Stimulated activated CD4-positive, alpha-beta T cell treated with anti-CD3 and anti-CD28 coated beads, Interleukin-15, amount 100 ng/mL, for 1 hour (primary cell): Measurements from ENCODE around the gene FUCA2.
"Not testable (repeated sequence)": the region's sequence is repeated elsewhere in the genome, so short reads cannot be mapped to it uniquely, and the experiment has no call there.

Experiments used
- DNase-seq, 2 donors: peaks; one replicate each; pipeline ENCODE4 v3.0.0-alpha.2; 2020; ENCODE audit warnings: low read depth in 1 of 2, low spot score in 1 of 2

The FUCA2 gene

DNA sequence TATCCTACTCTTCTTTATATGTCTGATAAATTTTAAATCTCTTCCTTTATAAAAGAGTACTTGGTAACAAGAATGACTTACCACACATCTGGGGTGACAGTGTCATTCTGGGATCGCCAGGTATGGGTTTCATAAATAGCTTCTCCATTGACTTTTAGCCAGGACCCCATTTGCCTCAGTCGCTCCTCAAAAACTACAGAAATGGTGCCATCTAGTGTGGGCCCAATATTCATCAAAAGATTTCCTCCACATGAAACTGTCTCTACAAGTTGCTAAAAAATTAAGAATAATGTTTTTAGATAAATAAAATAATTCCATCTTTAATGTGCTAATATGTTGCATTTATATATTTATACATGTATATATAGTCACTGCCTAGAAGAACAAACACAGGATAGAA, 9.7 kb downstream of the FUCA2 start:
- DNase-seq = no peak

DNA sequence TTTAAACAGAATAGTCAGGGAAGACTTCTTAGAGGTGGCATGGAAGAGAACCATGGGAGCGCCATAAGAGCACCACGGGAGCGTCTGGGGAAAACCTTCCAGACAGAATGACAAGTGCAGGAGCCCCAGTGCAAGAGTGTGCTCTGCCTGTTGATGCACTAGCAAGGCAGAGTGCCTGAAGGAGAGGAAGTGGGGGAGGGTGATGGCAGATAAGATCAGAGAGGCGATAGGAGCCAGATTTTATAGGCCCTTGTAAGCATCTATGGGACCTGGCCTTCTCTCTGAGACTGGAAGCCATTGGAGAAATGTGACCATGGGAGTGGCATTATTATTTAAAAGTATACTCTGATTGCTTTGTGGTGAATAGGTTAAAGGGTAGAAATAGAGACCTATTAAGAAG, 13.1 kb downstream of the FUCA2 start:
- DNase-seq = no peak

DNA sequence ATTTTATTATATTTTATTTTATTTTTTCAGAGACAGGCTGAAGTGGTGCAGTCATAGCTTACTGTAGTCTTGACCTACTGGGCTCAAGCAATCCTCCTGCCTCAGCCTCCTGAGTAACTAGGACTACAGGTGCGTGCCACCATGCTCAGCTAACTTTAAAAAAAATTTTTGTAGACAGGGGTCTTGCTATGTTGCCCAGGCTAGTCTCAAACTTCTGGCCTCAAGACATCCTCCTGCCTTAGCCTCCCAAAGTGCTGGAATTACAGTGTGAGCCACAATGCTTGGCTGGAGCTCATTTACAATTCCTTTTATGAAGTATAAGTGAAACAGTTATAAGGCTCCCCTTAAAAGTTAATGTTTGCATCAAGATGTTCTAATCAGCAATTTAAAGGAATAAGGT, 14.5 kb downstream of the FUCA2 start:
- DNase-seq = no peak

GRCh38 chr6:143490775-143491174, 20.7 kb downstream of the FUCA2 start:
- DNase-seq = no peak

DNA sequence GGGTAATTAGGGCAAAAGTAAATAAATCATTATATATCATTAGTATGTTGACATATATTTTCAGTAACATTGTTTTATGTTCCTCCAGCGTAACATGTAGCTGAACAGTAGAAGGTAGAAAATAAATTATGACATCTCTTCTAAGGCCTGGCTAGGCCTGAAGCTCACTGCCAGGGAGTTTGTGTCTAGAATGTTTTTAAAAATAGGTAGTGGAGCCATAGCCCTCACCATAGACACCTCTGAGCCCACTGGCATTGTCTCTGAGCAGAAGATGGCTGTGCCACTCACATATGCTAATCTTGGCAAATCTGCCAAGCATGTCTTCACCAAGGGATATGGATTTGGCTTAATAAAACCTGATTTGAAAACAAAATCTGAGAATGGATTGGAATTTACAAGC, 21.3 kb downstream of the FUCA2 start:
- DNase-seq = no peak

GRCh38 chr6:143486752-143487151, 24.8 kb downstream of the FUCA2 start:
- no peak for DNase-seq

GRCh38 chr6:143485967-143486366, 25.6 kb downstream of the FUCA2 start:
- no peak for DNase-seq

GRCh38 chr6:143482593-143482992, 28.9 kb downstream of the FUCA2 start:
- DNase-seq = no peak

GRCh38 chr6:143478479-143479062, 32.9 kb downstream of the FUCA2 start:
- no peak for DNase-seq

DNA sequence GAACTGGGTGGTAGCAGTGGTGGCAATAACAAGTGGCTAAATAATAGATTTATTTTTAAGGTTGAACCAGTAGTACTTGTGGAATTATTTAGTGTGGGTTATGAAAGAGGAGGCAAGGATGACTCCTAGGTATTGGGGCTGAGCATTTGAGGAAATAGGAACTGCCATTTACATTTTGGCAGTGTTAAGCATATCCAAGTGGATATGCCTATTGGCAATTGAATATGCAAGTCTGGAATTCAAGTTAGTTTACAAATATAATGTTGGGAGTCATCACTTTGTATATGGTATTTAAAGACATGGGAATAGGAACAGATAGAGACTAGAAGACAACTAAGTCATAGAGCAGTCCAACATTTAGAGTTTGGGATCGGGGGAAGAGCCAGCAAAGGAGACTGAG, 35.0 kb downstream of the FUCA2 start:
- DNase-seq = no peak

DNA sequence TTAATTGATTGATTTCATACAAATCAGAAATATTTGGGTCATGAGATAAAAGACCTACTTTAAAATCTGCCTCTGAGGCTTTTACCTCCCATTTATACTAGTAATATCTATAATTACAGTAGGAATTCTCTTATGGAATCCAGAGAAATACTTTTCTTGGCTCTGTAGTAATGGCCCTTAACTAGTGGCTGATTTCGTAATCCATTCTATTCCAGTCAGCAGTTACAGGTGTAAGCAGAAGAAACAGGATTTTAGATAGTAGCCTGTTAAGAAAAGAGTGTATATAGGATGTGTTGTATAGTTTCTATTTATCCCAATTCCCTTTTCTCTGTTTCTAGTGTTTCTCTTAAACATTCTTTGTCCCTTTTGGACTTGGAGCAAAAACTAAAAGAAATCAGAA, 39.7 kb downstream of the FUCA2 start:
- no peak for DNase-seq

- DNase-seq = not testable (repeated sequence)
These were observed 42.7 kb downstream of the FUCA2 start for GRCh38 chr6:143468823-143469222.

- no peak for DNase-seq
These were observed 43.5 kb downstream of the FUCA2 start for GRCh38 chr6:143468026-143468425.

GRCh38 chr6:143465546-143465945, 46.0 kb downstream of the FUCA2 start:
- no peak for DNase-seq

DNA sequence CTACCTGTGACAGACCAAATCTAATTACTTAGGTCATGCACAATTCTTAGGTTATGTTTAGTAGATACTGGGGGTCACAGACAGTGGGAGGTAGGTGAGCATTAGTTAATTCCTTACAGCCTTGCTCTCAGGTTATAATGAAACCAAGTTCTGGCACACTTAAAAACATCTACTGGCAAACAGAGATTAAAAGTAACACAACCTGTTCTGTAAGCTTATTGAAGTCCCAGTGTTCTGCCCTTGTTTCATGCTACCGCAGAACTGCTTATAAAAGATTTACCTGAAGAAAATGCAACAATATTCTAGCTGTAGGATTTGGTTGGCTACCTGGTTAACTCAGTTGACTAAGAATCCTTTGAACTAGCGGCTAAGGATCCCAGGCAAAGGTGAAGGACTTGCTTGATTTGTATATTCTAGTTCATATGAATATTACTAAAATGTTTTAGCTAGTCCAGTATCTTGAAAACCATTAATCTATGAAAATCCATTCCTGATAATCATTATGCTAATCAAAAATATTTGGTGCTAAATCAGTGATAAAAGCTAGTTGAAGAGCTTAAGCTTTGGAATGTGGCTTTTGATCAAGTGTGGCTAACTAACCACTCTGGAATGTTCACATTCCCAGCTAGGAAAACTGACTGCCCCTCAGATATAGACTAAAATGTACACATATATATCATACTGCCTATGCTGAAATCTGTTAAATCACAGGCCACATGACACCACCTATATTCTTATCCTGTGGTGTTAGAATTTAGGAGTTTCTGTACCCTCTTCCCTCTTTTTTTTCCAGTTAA, 53.8 kb downstream of the FUCA2 start:
- DNase-seq = no peak

- no peak for DNase-seq
These were observed 60.0 kb downstream of the FUCA2 start for GRCh38 chr6:143451531-143451930.

DNA sequence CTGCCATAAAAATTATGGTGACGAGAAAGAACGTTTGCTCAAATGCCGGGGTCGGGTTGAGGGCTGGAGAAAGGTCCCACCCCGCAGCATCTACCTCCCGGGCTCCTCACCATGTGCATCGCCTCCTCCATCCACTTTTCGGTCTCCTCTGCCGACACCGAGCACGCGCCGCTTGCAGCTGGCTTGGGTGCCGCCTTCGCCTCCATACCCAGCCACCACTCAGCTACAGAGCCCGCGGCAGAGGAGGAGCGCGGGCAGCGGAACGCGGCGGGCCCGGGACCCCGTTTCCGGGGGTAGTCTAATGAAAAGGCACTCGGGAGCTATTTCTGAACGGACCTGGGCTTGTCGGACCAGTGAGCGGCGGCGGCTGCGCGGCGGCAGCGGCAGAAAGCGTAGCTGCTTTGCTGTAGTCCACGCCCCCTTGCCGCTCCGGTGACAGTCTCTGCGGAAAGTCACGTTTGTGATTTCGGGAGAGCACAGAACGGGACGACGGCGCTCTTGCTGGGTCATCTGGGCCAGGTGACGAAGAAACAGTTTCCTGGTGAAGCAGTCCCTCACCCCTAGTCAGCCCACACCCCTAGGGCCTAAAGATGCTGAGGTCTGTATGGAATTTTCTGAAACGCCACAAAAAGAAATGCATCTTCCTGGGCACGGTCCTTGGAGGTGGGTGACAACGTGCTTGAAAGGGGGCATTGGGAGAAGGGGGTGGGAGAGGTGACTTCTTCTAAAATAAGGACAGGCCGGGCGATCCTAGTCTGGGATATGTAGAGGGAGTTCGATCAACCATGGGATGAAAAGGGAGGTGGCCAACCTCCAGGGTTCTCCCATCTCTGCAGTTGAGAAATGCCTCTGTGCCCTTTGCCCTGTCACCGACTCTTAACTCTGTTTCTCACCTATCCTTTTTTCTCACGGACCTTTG, 60.8 kb downstream of the FUCA2 start, which contains the start of the genes ADAT2 and PEX3:
Gene ADAT2 (minus strand): TSS at position 243 of the 919 bp plus-strand sequence. CDS start 37 bp downstream, at position 206.
Gene PEX3 (plus strand): TSS at position 353 of the 919 bp plus-strand sequence. CDS start 238 bp downstream, at position 591.
- peak; percentile 86 for DNase-seq

- peak; percentile 4 to 8 for DNase-seq
These were observed 61.6 kb downstream of the FUCA2 start for GRCh38 chr6:143449714-143450452.

DNA sequence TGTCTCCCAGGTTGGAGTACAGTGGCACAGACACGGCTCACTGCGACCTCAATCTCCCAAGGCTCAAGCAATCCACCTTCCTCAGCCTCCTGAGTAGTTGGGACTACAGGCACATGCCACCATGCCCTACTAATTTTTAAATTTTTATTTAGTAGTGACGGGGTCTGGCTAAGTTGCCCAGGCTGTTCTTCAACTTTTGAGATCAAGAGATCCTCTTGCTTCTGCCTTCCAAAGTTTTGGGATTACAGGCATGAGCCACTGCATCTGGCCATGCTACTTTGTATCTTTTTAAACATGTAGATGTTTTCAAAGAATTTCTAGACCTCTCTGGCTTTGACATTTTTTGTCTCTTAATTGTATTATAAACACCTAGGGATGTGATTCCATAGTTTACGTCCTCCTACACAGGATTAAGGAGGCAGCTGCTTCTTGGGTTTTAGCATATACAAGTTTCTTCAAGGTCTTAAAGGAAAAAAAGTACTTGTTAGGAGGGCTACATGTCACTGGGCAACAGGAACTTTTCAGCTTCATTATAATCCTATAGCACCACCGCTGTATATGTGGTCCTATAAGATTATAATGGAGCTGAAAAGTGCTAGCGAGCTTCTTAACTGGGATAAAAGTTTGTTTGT, 62.3 kb downstream of the FUCA2 start:
- DNase-seq = no peak

DNA sequence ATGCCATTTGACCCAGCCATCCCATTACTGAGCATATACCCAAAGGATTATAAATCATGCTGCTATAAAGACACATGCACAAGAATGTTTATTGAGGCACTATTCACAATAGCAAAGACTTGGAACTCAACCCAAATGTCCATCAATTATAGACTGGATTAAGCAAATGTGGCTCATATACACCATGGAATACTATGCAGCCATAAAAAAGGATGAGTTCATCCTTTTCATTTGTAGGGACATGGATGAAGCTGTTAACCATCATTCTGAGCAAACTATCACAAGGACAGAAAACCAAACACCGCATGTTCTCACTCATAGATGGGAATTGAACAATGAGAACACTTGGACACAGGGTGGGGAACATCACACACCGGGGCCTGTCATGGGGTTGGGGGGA, 63.7 kb downstream of the FUCA2 start:
- DNase-seq = not testable (repeated sequence)
